ENCODE data around the gene TMEM191B. TPM values are rescaled to one million over a fixed set of nuclear protein-coding genes. Genes with fewer than 3 reads are reported as not detected.
"Not testable (repeated sequence)": the region's sequence is repeated elsewhere in the genome, so short reads cannot be mapped to it uniquely, and the experiment has no call there.

TMEM191B gene
- total RNA-seq, 2 donors from 2014 or later, result not detected

- not testable (repeated sequence) for H3K27me3 ChIP-seq (replicated peaks; ENCODE audit: insufficient read depth); H3K27ac ChIP-seq; ATAC-seq (ENCODE audit: insufficient number of reproducible peaks, low FRiP score, low read depth); DNase-seq (ENCODE audit: low spot score); H3K9me3 ChIP-seq; H3K4me1 ChIP-seq (ENCODE audit: control insufficient read depth in 1 of 2, low read depth in 2 of 2); H3K36me3 ChIP-seq; H3K4me3 ChIP-seq
These were observed 12.4 kb downstream of the TMEM191B start for GRCh38 chr22:18539994-18540393.

GRCh38 chr22:18543400-18543799 is 15.8 kb downstream of the TMEM191B start:
- ATAC-seq (ENCODE audit: insufficient number of reproducible peaks, low FRiP score, low read depth); DNase-seq (ENCODE audit: low spot score); H3K9me3 ChIP-seq; H3K4me1 ChIP-seq (ENCODE audit: control insufficient read depth in 1 of 2, low read depth in 2 of 2); H3K4me3 ChIP-seq; H3K36me3 ChIP-seq; H3K27ac ChIP-seq; H3K27me3 ChIP-seq (replicated peaks; ENCODE audit: insufficient read depth): not testable (repeated sequence)

GRCh38 chr22:18544615-18545014 is 17.0 kb downstream of the TMEM191B start:
- DNase-seq (ENCODE audit: low spot score); ATAC-seq (ENCODE audit: insufficient number of reproducible peaks, low FRiP score, low read depth); H3K4me3 ChIP-seq; H3K9me3 ChIP-seq; H3K27me3 ChIP-seq (replicated peaks; ENCODE audit: insufficient read depth); H3K27ac ChIP-seq; H3K36me3 ChIP-seq; H3K4me1 ChIP-seq (ENCODE audit: control insufficient read depth in 1 of 2, low read depth in 2 of 2): not testable (repeated sequence)

GRCh38 chr22:18549458-18550179 is 22.0 kb downstream of the TMEM191B start:
- not testable (repeated sequence) for H3K4me3 ChIP-seq; H3K9me3 ChIP-seq; H3K27ac ChIP-seq; H3K36me3 ChIP-seq; H3K27me3 ChIP-seq (replicated peaks; ENCODE audit: insufficient read depth); DNase-seq (ENCODE audit: low spot score); H3K4me1 ChIP-seq (ENCODE audit: control insufficient read depth in 1 of 2, low read depth in 2 of 2); ATAC-seq (ENCODE audit: insufficient number of reproducible peaks, low FRiP score, low read depth)

GRCh38 chr22:18551046-18551445 is 23.4 kb downstream of the TMEM191B start:
- H3K27ac ChIP-seq; H3K27me3 ChIP-seq (replicated peaks; ENCODE audit: insufficient read depth); H3K4me1 ChIP-seq (ENCODE audit: control insufficient read depth in 1 of 2, low read depth in 2 of 2); DNase-seq (ENCODE audit: low spot score); H3K4me3 ChIP-seq; H3K36me3 ChIP-seq; ATAC-seq (ENCODE audit: insufficient number of reproducible peaks, low FRiP score, low read depth); H3K9me3 ChIP-seq: not testable (repeated sequence)

- ATAC-seq (ENCODE audit: insufficient number of reproducible peaks, low FRiP score, low read depth); H3K4me3 ChIP-seq; H3K9me3 ChIP-seq; H3K4me1 ChIP-seq (ENCODE audit: control insufficient read depth in 1 of 2, low read depth in 2 of 2); H3K27me3 ChIP-seq (replicated peaks; ENCODE audit: insufficient read depth); H3K27ac ChIP-seq; H3K36me3 ChIP-seq; DNase-seq (ENCODE audit: low spot score): not testable (repeated sequence)
These were observed 25.4 kb downstream of the TMEM191B start for GRCh38 chr22:18552839-18553597.

- not testable (repeated sequence) for H3K4me1 ChIP-seq (ENCODE audit: control insufficient read depth in 1 of 2, low read depth in 2 of 2); DNase-seq (ENCODE audit: low spot score); H3K36me3 ChIP-seq; H3K27ac ChIP-seq; ATAC-seq (ENCODE audit: insufficient number of reproducible peaks, low FRiP score, low read depth); H3K9me3 ChIP-seq; H3K27me3 ChIP-seq (replicated peaks; ENCODE audit: insufficient read depth); H3K4me3 ChIP-seq
These were observed 27.0 kb downstream of the TMEM191B start for GRCh38 chr22:18554280-18555256.

GRCh38 chr22:18558516-18558915 is 30.9 kb downstream of the TMEM191B start:
- not testable (repeated sequence) for H3K27ac ChIP-seq; H3K4me3 ChIP-seq; DNase-seq (ENCODE audit: low spot score); H3K9me3 ChIP-seq; H3K36me3 ChIP-seq; H3K4me1 ChIP-seq (ENCODE audit: control insufficient read depth in 1 of 2, low read depth in 2 of 2); H3K27me3 ChIP-seq (replicated peaks; ENCODE audit: insufficient read depth)
- peak; percentile 73 for ATAC-seq (ENCODE audit: insufficient number of reproducible peaks, low FRiP score, low read depth)

- H3K27me3 ChIP-seq (replicated peaks; ENCODE audit: insufficient read depth); H3K4me1 ChIP-seq (ENCODE audit: control insufficient read depth in 1 of 2, low read depth in 2 of 2); H3K36me3 ChIP-seq; H3K9me3 ChIP-seq; DNase-seq (ENCODE audit: low spot score); H3K27ac ChIP-seq; ATAC-seq (ENCODE audit: insufficient number of reproducible peaks, low FRiP score, low read depth); H3K4me3 ChIP-seq: not testable (repeated sequence)
These were observed 31.3 kb downstream of the TMEM191B start for GRCh38 chr22:18558939-18559338.

- H3K9me3 ChIP-seq; H3K27ac ChIP-seq; ATAC-seq (ENCODE audit: insufficient number of reproducible peaks, low FRiP score, low read depth); H3K27me3 ChIP-seq (replicated peaks; ENCODE audit: insufficient read depth); H3K36me3 ChIP-seq; DNase-seq (ENCODE audit: low spot score); H3K4me1 ChIP-seq (ENCODE audit: control insufficient read depth in 1 of 2, low read depth in 2 of 2); H3K4me3 ChIP-seq: not testable (repeated sequence)
These were observed 32.7 kb downstream of the TMEM191B start for GRCh38 chr22:18560099-18560974.

GRCh38 chr22:18570509-18571246 is 43.1 kb downstream of the TMEM191B start:
- H3K27me3 ChIP-seq (replicated peaks; ENCODE audit: insufficient read depth); ATAC-seq (ENCODE audit: insufficient number of reproducible peaks, low FRiP score, low read depth); DNase-seq (ENCODE audit: low spot score); H3K27ac ChIP-seq; H3K36me3 ChIP-seq; H3K9me3 ChIP-seq; H3K4me1 ChIP-seq (ENCODE audit: control insufficient read depth in 1 of 2, low read depth in 2 of 2); H3K4me3 ChIP-seq: not testable (repeated sequence)

All from thoracic aorta (tissue), 2 donors.